Left cardiac atrium (tissue), 4 donors: Measurements from ENCODE around the gene GPX4. TPM values are rescaled to one million over a fixed set of nuclear protein-coding genes. Genes with fewer than 3 reads are reported as not detected.

Experiments used
- ATAC-seq, 2 donors: fragments of 200-7000 bp; cut with Tn5 transposase; one replicate each; pipeline ENCODE4 v1.9.1; 2020; ENCODE audit warnings: mild to moderate bottlenecking in 2 of 2, moderate library complexity in 2 of 2
- DNase-seq: peaks from one replicate; pipeline ENCODE4 v3.0.0-alpha.2; 2020
- intact Hi-C, 2 donors: fragments of 100-400 bp; cut with DNase I; formaldehyde crosslinking; loops; one replicate each; pipeline versions ENCODE4 v1.14.1 to v1.15.1; 2022 to 2023
- total RNA-seq, 2 donors: library from RNA; stranded (reverse); fragmentation: NEBNext Ultra II Directional; extraction: Animal tissue kit (Norgen Biotek cat#: 25700); gene quantifications; one replicate each; pipeline ENCODE4 v1.2.1, GENCODE V29; 2021
- donor health status: DM: no; HTN: yes; CAD: no.
- donor health status: DM: no; HTN: yes; CAD: no; lungs with severe emphysema.
- donor health status: DM: yes; HTN: yes; CAD: no.
- donor health status: Dilated cardiomyopathy.

GPX4 gene
- total RNA-seq, 2 donors from 2014 or later: 378 to 432 TPM

GRCh38 chr19:1094978-1095701, 8.7 kb upstream of the GPX4 start, which contains the start of gene POLR2E:
TSS of gene POLR2E (minus strand) at chr19:1095375. CDS start at chr19:1095315, 60 bp downstream.
- ATAC-seq (peak; percentile 94 to 97), DNase-seq (peak; percentile 99)
- intact Hi-C loops: no loop called here

GRCh38 chr19:1097810-1098176, 6.0 kb upstream of the GPX4 start:
- intact Hi-C loops: no loop called here
- ATAC-seq (no peak), DNase-seq (no peak)

- intact Hi-C loops: no loop called here
- ATAC-seq (no peak), DNase-seq (no peak)
Observed at GRCh38 chr19:1098177-1099051, 5.4 kb upstream of the GPX4 start.

GRCh38 chr19:1101337-1101698, 2.5 kb upstream of the GPX4 start:
- DNase-seq (peak; percentile 71), ATAC-seq (no peak)
- intact Hi-C loops: loop anchor here in 1 of 2 donors (5.0 kb wide), 1 partner anchor 74 kb away; the partner anchor contains the start of gene CNN2

GRCh38 chr19:1102407-1103131, 1.2 kb upstream of the GPX4 start:
- ATAC-seq (peak in 1 of 2 donors; percentile 37), DNase-seq (no peak)
- intact Hi-C loops: loop anchor here in 1 of 2 donors (5.0 kb wide), 1 partner anchor 75 kb away; the partner anchor contains the start of gene CNN2

GRCh38 chr19:1103132-1103707, 574 bp upstream of the GPX4 start:
- DNase-seq (no peak), ATAC-seq (no peak)
- intact Hi-C loops: loop anchor here in 1 of 2 donors (5.0 kb wide), 1 partner anchor 76 kb away; the partner anchor contains the start of gene CNN2

GRCh38 chr19:1104311-1105007, 665 bp downstream of the GPX4 start:
- intact Hi-C loops: loop anchor here in 1 of 2 donors (5.0 kb wide), 1 partner anchor 77 kb away; the partner anchor contains the start of gene CNN2
- ATAC-seq: peak; percentile 35 to 67

GRCh38 chr19:1105008-1105872, 1.4 kb downstream of the GPX4 start:
- ATAC-seq (no peak), DNase-seq (no peak)
- intact Hi-C loops: no loop called here

More at GRCh38 chr19:1104311-1105007, 665 bp downstream of the GPX4 start:
- DNase-seq: peak; percentile 79

- DNase-seq: no peak
- intact Hi-C loops: no loop called here
- ATAC-seq: no peak
Observed at GRCh38 chr19:1105873-1106840, 2.4 kb downstream of the GPX4 start.

- ATAC-seq: no peak
- DNase-seq: no peak
- intact Hi-C loops: no loop called here
Observed at GRCh38 chr19:1106841-1107660, 3.3 kb downstream of the GPX4 start.

GRCh38 chr19:1107661-1108261, 4.0 kb downstream of the GPX4 start:
- no peak for DNase-seq
- ATAC-seq: no peak
- intact Hi-C loops: no loop called here

- no peak for DNase-seq
- intact Hi-C loops: no loop called here
- no peak for ATAC-seq
Observed at GRCh38 chr19:1108291-1109031, 4.7 kb downstream of the GPX4 start.

GRCh38 chr19:1109032-1109551, 5.3 kb downstream of the GPX4 start:
- DNase-seq (no peak), ATAC-seq (no peak)
- intact Hi-C loops: no loop called here
